GM13977 (cell line): ENCODE measurements around the gene RTN1.

Experiments
- DNase-seq: peaks from one replicate; pipeline ENCODE4 v3.0.0; 2012; ENCODE audit warnings: low spot score
- in situ Hi-C: fragments of 300-500 bp; cut with MboI; formaldehyde crosslinking; loops from one replicate; pipeline ENCODE4 v1.12.0; 2022; ENCODE audit warnings: low sequenced_read_pairs, low pct_unique_long_range_greater_than_20kb, mixed read lengths, inconsistent platforms; ENCODE audit not compliant: unreplicated experiment
- TF ChIP-seq, protein P1 (sequence below): IDR thresholded peaks from 2 replicates; pipeline ENCODE4 v1.5.1; 2012; ENCODE audit warnings: mild to moderate bottlenecking, control low read depth; ENCODE audit not compliant: insufficient read depth; ENCODE audit errors: extremely low read depth, missing control alignments

The RTN1 gene

DNA sequence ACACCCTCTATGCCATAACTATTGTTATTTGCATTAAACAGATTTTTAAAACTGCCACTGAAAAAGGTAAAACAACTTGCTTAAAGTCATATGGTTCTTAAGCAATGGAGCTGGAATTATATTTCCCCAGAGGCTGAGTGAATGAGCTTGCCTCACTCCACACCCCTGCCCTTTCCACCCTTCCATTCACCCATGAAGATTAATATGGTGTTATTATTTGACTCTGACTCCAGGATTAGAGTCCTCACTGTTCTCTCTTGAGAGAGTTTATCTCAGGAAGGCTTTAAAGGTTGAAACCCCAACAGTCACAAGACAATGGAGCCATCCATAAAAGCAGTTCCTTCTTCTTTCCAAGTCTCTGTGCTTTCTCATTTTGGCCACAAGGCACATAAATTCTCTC is 84.9 kb downstream of the RTN1 start:
- in situ Hi-C loops: no loop called here
- TF ChIP-seq, protein P1, sequence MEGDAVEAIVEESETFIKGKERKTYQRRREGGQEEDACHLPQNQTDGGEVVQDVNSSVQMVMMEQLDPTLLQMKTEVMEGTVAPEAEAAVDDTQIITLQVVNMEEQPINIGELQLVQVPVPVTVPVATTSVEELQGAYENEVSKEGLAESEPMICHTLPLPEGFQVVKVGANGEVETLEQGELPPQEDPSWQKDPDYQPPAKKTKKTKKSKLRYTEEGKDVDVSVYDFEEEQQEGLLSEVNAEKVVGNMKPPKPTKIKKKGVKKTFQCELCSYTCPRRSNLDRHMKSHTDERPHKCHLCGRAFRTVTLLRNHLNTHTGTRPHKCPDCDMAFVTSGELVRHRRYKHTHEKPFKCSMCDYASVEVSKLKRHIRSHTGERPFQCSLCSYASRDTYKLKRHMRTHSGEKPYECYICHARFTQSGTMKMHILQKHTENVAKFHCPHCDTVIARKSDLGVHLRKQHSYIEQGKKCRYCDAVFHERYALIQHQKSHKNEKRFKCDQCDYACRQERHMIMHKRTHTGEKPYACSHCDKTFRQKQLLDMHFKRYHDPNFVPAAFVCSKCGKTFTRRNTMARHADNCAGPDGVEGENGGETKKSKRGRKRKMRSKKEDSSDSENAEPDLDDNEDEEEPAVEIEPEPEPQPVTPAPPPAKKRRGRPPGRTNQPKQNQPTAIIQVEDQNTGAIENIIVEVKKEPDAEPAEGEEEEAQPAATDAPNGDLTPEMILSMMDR: no peak
- no peak for DNase-seq

DNA sequence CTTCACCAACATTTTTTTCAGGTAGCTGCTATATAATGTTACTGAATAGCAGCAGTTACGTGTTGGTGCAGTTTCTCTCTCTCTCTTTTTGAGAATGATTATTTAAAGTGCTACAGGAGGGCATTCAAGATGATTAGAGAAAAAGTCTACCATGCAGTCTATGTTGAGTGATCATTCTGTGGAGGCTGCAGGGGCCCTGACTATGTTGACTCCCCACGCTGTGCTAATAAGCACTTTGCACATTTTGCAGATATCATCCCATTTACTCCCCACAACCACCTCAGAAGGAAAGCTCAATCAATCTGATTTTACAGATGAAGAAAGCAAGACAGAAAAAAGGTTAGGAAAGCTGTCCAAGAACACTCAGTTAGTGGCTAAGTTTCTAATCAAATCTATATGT is 87.8 kb downstream of the RTN1 start:
- in situ Hi-C loops: no loop called here
- TF ChIP-seq, protein P1: no peak
- no peak for DNase-seq

DNA sequence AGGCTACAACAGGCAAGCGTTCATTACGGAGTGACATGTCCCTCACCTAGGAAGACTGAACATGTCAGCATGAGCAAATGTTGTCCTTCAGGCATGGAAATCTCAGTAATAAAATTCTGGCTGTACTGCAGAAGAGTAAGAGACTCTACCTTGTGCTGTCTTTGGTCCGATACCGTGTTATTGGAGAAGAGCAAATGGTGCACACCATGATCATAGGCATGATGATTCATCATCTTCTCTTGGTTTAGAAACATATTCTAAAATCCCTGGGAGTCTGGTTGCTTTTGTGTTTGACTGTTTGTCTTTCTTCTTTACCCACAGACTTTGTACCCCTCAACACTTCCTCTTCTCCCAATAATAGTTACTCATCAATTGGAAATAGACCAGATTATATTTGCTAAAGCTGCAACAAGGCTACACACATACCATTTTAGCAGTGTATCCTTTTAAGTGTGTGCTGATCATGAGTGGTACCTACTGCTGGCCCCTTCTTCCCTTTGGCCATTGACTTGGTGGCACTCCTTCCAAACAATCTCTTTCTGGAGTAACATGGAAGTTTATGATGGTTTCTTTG is 93.5 kb downstream of the RTN1 start:
- TF ChIP-seq, protein P1: no peak
- DNase-seq: no peak
- in situ Hi-C loops: no loop called here

DNA sequence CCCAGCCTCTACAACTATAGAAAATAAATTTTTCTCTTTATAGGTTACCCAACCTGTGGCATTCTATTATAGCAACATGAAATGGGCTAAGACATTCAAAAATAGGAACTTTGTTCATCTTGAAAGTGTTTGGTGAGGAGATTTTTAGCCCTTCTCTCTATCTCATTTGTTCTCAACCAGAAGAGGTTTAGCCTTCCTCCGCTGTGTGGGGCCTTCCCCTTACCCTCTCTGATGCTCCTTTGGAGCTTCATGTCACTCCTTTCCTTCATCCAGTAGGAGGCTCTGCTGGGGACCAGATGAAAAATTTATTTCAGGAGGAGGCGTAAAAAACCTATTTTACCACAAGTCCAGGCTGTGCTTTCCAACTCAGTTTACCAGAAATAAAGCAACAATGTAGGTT is 94.1 kb downstream of the RTN1 start:
- in situ Hi-C loops: no loop called here
- TF ChIP-seq, protein P1: no peak
- DNase-seq: peak; percentile 3

DNA sequence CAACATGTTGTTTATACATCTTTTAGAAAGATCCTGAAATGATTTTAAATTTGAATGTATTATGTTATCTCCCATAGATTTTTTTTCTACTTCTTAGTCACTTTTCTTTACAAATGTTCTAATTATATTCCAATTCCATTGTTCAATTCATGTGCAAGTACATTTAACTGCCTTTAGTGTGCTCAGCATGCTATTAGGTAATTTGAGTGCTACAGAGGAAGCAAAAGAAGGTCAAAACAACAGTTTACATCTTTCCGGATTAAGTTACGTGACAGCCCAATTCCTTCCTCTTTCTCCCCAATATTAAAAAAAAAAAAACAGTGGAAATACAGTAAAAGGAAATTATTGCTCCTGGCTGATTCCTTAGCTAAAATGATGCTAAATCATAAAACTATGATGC is 98.3 kb downstream of the RTN1 start:
- TF ChIP-seq, protein P1: no peak
- DNase-seq: no peak
- in situ Hi-C loops: no loop called here

DNA sequence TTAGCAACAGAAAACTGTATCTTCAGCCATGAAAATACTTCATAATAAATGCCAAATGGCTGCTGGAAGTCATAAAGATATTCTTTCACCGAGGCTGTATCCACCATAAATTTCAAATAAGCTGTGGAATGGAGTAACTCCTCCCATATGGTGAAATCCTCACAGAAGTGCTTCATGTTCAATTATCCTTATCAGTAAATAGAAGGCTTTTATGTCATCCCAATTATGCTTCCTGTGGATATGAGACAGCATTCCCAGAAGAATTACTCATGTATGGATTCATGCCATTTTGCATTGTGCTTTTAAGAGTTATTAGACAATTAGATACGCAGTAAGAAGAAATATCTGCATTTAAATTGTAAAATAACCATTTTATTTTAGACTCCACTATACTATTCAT is 99.0 kb downstream of the RTN1 start:
- TF ChIP-seq, protein P1: no peak
- in situ Hi-C loops: no loop called here
- DNase-seq: no peak

DNA sequence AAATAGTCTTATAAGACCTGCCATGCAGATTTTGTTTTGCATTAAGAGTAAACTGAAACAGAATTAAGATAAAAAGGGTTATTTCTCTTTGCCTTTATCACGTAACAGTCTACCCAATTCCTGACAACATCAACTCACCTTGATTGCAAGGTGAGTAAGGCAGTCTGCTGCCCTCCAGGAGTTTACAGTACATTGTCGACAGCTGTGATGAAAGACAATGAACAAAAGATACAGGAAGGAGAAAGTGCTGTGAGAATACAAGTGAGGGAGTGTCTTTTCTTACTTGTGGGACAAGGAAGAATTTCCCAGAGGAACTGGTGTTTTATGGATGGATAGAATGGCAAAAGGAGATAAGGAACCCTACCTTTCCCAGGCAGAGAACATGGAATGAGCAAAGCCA is 101.0 kb downstream of the RTN1 start:
- TF ChIP-seq, protein P1: no peak
- DNase-seq: no peak
- in situ Hi-C loops: no loop called here
